Vagina (tissue), 2 donors: Measurements from ENCODE around the gene SMS. TPM values are rescaled to one million over a fixed set of nuclear protein-coding genes. Genes with fewer than 3 reads are reported as not detected.

Experiments
- DNase-seq, 2 donors: peaks; one replicate each; pipeline ENCODE4 v3.0.0-alpha.2; 2017; ENCODE audit errors: extremely low spot score in 2 of 2
- H3K27ac ChIP-seq: fragments of 200-600 bp; sonication (generic); one replicate; pipeline ENCODE4 v1.5.1; 2019
- H3K27me3 ChIP-seq: fragments of 200-600 bp; sonication (generic); one replicate; pipeline ENCODE4 v1.5.1; 2019
- H3K36me3 ChIP-seq, 2 donors: fragments of 200-600 bp; sonication (generic); one replicate each; pipeline ENCODE4 v1.5.1; 2017 to 2019
- H3K4me1 ChIP-seq: fragments of 200-600 bp; sonication (generic); one replicate; pipeline ENCODE4 v1.5.1; 2019
- H3K4me3 ChIP-seq, 2 donors: fragments of 200-600 bp; sonication (generic); 1 replicate in 1 of 2; 2 replicates in 1 of 2; pipeline ENCODE4 v1.5.1; 2016 to 2019
- H3K9me3 ChIP-seq: fragments of 200-600 bp; sonication (generic); one replicate; pipeline ENCODE4 v1.5.1; 2019
- POLR2A ChIP-seq, 2 donors: fragments of 450-650 bp; IDR thresholded peaks; one replicate each; pipeline ENCODE4 v1.6.1; 2017; ENCODE audit warnings: antibody characterized with exemption in 2 of 2, mild to moderate bottlenecking in 2 of 2, moderate library complexity in 2 of 2
- POLR2AphosphoS5 ChIP-seq, 2 donors: sonication (generic); formaldehyde crosslinking; IDR thresholded peaks; one replicate each; pipeline ENCODE4 v1.9.0; 2017; ENCODE audit warnings: antibody characterized with exemption in 2 of 2, mild to moderate bottlenecking in 2 of 2, low read depth in 1 of 2; ENCODE audit not compliant: insufficient read depth in 1 of 2
- intact Hi-C: fragments of 100-400 bp; cut with DNase I; formaldehyde crosslinking; loops from one replicate; pipeline ENCODE4 v1.15.1; 2023
- total RNA-seq: library from RNA; depleted of rRNA; stranded (reverse); fragments of >200 nt; gene quantifications from one replicate; pipeline ENCODE4 v1.2.3, GENCODE V29; 2016
- TF ChIP-seq, protein P1 (sequence below), 3 experiments: fragments of 450-650 bp in 2 of 3; fragments of 200-600 bp in 1 of 3; sonication (generic) in 1 of 3; IDR thresholded peaks; one replicate each; pipeline ENCODE4 v1.5.1; 2017 to 2019; ENCODE audit warnings: antibody characterized with exemption in 3 of 3, mild to moderate bottlenecking in 2 of 3, moderate library complexity in 2 of 3

The SMS gene
- total RNA-seq, 1 donor from 2014 or later = 36.8 TPM

DNA sequence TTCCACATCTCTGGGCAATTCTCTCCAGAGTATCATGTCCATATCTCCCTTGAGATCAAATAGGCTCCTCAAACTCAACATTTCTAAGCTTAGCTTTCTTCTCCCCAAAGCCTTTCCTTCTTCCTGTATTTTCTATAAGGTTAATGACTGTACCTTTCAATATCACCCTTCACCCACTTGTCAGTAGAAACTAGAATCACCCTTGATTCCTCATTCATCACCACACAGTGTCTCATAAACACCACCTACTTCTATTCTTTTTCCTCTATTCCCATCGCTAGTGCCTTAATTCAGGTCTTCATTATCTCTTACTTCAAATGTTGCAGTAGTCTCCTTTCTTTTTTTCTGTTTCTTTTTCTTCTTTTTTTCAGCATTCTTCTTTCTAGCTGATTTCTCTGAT is 28.3 kb upstream of the SMS start:
- no peaks in the 10 kb centered on the region for H3K36me3 ChIP-seq
- intact Hi-C loops = no loop called here
- H3K4me3 ChIP-seq = no peak overlapping the region
- no peak for DNase-seq
- H3K27ac ChIP-seq = no peak overlapping the region
- TF ChIP-seq, protein P1, sequence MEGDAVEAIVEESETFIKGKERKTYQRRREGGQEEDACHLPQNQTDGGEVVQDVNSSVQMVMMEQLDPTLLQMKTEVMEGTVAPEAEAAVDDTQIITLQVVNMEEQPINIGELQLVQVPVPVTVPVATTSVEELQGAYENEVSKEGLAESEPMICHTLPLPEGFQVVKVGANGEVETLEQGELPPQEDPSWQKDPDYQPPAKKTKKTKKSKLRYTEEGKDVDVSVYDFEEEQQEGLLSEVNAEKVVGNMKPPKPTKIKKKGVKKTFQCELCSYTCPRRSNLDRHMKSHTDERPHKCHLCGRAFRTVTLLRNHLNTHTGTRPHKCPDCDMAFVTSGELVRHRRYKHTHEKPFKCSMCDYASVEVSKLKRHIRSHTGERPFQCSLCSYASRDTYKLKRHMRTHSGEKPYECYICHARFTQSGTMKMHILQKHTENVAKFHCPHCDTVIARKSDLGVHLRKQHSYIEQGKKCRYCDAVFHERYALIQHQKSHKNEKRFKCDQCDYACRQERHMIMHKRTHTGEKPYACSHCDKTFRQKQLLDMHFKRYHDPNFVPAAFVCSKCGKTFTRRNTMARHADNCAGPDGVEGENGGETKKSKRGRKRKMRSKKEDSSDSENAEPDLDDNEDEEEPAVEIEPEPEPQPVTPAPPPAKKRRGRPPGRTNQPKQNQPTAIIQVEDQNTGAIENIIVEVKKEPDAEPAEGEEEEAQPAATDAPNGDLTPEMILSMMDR (IDR thresholded peaks at IDR 0.05) = no peak
- no peak for TF ChIP-seq POLR2A (IDR thresholded peaks at IDR 0.05)
- no peak for TF ChIP-seq POLR2AphosphoS5 (IDR thresholded peaks at IDR 0.05; ENCODE audit: insufficient read depth in 1 of 2, low read depth in 1 of 2)
- no peaks in the 10 kb centered on the region for H3K4me1 ChIP-seq
- no peaks in the 10 kb centered on the region for H3K9me3 ChIP-seq
- H3K27me3 ChIP-seq = no peaks in the 10 kb centered on the region

DNA sequence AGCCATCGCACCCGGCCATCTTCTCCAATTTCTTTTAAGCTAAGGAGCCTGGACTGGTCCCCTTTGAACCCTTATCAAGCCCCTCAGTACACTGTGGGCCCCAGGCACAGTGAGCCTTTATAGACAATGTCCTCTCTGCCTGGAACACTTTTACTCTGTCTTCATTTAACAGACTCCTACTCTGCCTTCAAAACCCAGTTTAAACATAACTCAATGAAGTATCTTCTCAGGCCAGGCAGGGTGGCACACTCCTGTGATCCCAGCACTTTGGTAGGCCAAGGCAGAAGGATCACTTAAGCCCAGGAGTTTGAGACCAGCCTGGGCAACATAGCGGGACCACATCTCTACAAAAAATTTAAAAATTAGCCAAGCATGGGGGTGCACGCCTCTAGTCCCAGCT is 27.5 kb upstream of the SMS start:
- Histone ChIP-seq H3K4me3 (no peak overlapping the region), H3K27ac (no peak overlapping the region), H3K4me1 (no peaks in the 10 kb centered on the region), H3K27me3 (no peaks in the 10 kb centered on the region), H3K36me3 (no peaks in the 10 kb centered on the region), H3K9me3 (no peaks in the 10 kb centered on the region)
- no peak for DNase-seq
- no peak for TF ChIP-seq POLR2A (IDR thresholded peaks at IDR 0.05)
- TF ChIP-seq, protein P1 (IDR thresholded peaks at IDR 0.05) = no peak
- no peak for TF ChIP-seq POLR2AphosphoS5 (IDR thresholded peaks at IDR 0.05; ENCODE audit: insufficient read depth in 1 of 2, low read depth in 1 of 2)
- intact Hi-C loops = no loop called here

DNA sequence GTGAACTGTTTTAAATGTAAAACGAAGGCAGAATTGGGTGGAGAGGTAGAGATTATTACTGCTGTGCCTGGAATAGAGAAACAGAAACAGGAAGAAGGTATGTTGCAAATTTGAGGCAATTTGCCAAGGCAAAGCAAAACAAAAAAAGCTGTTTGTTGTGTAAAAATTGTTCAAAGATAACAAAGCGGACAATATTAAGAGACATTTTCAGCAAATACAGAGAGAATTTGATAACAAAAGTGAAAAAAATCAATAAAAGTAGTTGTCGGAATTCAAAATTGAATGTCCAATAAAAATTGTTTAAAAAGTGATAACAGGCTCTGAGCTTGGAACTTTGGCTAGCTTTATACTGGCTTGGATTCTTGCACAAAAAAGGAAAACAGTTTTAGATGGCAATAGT is 14.4 kb upstream of the SMS start:
- Histone ChIP-seq H3K9me3 (no peaks in the 10 kb centered on the region), H3K27me3 (no peaks in the 10 kb centered on the region), H3K4me3 (no peak overlapping the region), H3K27ac (no peak overlapping the region), H3K4me1 (no peaks in the 10 kb centered on the region), H3K36me3 (no peaks in the 10 kb centered on the region)
- intact Hi-C loops = no loop called here
- TF ChIP-seq POLR2AphosphoS5 (IDR thresholded peaks at IDR 0.05; ENCODE audit: insufficient read depth in 1 of 2, low read depth in 1 of 2) = no peak
- TF ChIP-seq, protein P1 (IDR thresholded peaks at IDR 0.05) = no peak
- no peak for TF ChIP-seq POLR2A (IDR thresholded peaks at IDR 0.05)
- no peak for DNase-seq

DNA sequence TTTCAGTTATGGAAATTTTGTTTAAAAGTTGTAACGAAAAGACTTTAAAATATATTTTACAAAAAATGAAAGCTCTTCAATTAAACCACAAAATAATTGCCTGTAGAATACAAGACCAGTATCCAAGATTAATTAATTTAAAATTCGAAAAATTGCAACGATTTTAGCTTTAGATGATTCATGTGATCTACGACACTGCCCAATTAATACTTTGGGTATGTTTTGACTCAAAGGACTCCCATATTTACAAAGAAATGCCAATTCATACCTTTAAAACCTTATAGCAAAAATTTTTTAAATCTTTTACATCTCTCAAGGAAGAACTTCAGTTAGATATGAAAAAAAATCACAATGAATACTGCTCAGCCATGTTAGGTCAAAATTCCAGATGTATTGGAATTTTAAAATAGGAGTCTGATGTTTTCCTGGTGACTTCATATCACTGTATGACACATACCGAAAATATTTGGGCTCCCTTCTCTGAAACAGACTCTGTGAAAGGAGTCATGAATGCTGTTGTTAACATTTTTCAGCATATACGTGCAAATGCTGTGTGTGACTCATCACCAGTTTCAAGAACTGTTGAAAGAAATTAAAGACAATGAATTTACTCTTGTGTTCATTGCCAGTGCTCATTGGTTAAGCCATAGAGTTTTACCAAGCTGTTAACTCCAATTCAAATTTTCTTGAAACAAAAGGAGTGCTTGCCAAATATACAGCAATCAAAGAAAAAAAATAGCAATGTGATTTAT is 13.8 kb upstream of the SMS start:
- H3K27me3 ChIP-seq = no peaks in the 10 kb centered on the region
- H3K9me3 ChIP-seq = no peaks in the 10 kb centered on the region
- H3K36me3 ChIP-seq = no peaks in the 10 kb centered on the region
- no peak overlapping the region for H3K4me3 ChIP-seq
- H3K27ac ChIP-seq = no peak overlapping the region
- no peak for TF ChIP-seq POLR2A (IDR thresholded peaks at IDR 0.05)
- TF ChIP-seq, protein P1 (IDR thresholded peaks at IDR 0.05) = no peak
- no peak for TF ChIP-seq POLR2AphosphoS5 (IDR thresholded peaks at IDR 0.05; ENCODE audit: insufficient read depth in 1 of 2, low read depth in 1 of 2)
- intact Hi-C loops = no loop called here
- no peak for DNase-seq
- no peaks in the 10 kb centered on the region for H3K4me1 ChIP-seq

GRCh38 chrX:21929209-21929608 is 11.3 kb upstream of the SMS start:
- Histone ChIP-seq H3K4me1 (no peaks in the 10 kb centered on the region), H3K27ac (no peak overlapping the region), H3K9me3 (no peaks in the 10 kb centered on the region), H3K4me3 (no peak overlapping the region), H3K36me3 (no peaks in the 10 kb centered on the region), H3K27me3 (no peaks in the 10 kb centered on the region)
- intact Hi-C loops = no loop called here
- TF ChIP-seq, protein P1 (IDR thresholded peaks at IDR 0.05) = no peak
- TF ChIP-seq POLR2AphosphoS5 (IDR thresholded peaks at IDR 0.05; ENCODE audit: insufficient read depth in 1 of 2, low read depth in 1 of 2) (no peak), POLR2A (IDR thresholded peaks at IDR 0.05) (no peak)
- no peak for DNase-seq
